ENCODE measurements around the gene PWWP2B. TPM values are rescaled to one million over a fixed set of nuclear protein-coding genes. Genes with fewer than 3 reads are reported as not detected.

The PWWP2B gene
- total RNA-seq, 1 donor from 2014 or later, result 49.4 TPM

DNA sequence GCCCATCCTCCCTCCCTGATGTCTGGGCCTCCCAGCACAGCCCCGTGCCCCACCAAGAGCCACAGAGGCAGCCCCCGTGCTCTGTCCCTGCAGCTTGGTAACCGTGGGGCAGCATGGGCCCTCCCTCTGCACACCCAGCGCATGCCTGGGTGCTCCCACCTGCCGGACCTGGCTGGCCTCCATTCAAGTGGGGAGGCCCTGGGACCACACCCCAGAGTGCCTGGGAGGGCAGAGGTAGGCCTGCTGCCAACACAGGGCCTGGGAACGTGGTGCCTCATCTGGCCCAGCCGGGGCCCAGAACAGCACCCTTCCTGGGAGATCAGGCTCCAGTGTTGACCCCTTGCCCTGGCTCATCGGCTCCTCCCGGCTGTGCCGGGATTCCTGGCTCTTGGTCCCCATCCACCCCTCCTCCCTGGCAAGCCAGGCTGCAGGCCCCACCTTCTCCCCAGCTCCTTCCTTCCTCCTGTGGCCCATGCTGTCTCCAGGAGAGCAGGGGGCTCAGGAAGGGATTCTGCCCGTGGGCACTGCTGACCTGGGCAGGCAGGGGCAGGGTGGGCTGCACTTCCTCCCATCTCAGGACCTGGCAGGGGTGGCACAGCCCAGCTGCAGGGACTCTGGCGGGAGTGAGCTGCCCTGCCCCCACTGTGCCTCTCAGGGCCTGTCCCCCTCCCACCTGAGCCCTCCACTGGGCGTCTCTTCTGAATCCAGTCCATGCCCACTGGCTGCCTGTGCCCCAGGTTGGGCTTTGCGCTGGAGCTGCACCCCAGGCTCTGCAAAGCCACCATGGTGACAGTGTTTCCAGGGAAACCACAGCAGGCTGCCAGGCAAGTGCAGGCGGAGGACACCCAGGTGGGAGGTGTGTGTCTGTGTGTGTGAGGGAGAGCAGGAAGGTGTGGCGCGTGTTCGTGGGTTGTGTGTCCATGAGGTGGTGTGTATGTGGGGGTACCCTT is 32.6 kb downstream of the PWWP2B start:
- no peak for DNase-seq
- peak overlapping the region; percentile 74 for H3K27ac Mint-ChIP-seq (ENCODE audit: unreplicated experiment)

DNA sequence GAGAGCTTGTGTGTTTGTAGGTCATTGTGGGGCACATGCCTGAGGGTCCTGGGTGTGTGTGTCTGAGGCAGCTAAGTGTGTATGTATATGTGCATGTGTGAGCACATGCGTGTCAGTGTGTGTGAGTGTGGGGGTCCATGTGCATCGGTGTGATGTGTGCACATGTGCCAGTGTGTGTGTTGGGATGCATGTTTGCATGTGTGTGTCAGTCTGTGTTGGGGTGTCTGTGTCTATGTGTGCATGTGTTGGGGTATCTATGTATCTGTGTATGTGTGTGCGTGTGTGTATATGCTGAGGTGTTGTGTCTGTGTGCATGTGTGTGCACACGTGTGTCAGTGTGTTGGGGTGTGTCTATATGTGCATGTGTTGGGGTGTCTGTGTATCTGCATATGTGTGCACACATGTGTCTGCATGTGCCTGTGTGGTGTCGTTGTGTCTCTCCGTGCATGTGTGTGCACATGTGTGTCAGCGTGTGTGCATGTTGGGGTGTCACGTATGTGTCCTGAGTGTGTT is 33.3 kb downstream of the PWWP2B start:
- H3K27me3 Mint-ChIP-seq (ENCODE audit: unreplicated experiment), result peaks cover 12% of the 10 kb centered on the region
- no peak for DNase-seq
- H3K4me3 Mint-ChIP-seq (ENCODE audit: unreplicated experiment), result peak overlapping the region; percentile 13
- peaks cover 7% of the 10 kb centered on the region for H3K36me3 Mint-ChIP-seq (ENCODE audit: unreplicated experiment)
- peaks cover 19% of the 10 kb centered on the region for H3K4me1 Mint-ChIP-seq (ENCODE audit: low read depth, unreplicated experiment)
- peak overlapping the region; percentile 74 for H3K27ac Mint-ChIP-seq (ENCODE audit: unreplicated experiment)
- peaks cover 13% of the 10 kb centered on the region for H3K9me3 Mint-ChIP-seq (ENCODE audit: unreplicated experiment)
- TF ChIP-seq, protein P1, sequence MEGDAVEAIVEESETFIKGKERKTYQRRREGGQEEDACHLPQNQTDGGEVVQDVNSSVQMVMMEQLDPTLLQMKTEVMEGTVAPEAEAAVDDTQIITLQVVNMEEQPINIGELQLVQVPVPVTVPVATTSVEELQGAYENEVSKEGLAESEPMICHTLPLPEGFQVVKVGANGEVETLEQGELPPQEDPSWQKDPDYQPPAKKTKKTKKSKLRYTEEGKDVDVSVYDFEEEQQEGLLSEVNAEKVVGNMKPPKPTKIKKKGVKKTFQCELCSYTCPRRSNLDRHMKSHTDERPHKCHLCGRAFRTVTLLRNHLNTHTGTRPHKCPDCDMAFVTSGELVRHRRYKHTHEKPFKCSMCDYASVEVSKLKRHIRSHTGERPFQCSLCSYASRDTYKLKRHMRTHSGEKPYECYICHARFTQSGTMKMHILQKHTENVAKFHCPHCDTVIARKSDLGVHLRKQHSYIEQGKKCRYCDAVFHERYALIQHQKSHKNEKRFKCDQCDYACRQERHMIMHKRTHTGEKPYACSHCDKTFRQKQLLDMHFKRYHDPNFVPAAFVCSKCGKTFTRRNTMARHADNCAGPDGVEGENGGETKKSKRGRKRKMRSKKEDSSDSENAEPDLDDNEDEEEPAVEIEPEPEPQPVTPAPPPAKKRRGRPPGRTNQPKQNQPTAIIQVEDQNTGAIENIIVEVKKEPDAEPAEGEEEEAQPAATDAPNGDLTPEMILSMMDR (IDR thresholded peaks at IDR 0.05; ENCODE audit: partially characterized antibody, unreplicated experiment), result no peak

More for the DNA sequence above, 32.6 kb downstream of the PWWP2B start:
- TF ChIP-seq, protein P1 (IDR thresholded peaks at IDR 0.05; ENCODE audit: partially characterized antibody, unreplicated experiment), result no peak
- Mint-ChIP-seq H3K36me3 (ENCODE audit: unreplicated experiment) (peaks cover 7% of the 10 kb centered on the region), H3K4me1 (ENCODE audit: low read depth, unreplicated experiment) (peaks cover 24% of the 10 kb centered on the region), H3K9me3 (ENCODE audit: unreplicated experiment) (peaks cover 17% of the 10 kb centered on the region), H3K4me3 (ENCODE audit: unreplicated experiment) (peak overlapping the region; percentile 13), H3K27me3 (ENCODE audit: unreplicated experiment) (peaks cover 15% of the 10 kb centered on the region)

DNA sequence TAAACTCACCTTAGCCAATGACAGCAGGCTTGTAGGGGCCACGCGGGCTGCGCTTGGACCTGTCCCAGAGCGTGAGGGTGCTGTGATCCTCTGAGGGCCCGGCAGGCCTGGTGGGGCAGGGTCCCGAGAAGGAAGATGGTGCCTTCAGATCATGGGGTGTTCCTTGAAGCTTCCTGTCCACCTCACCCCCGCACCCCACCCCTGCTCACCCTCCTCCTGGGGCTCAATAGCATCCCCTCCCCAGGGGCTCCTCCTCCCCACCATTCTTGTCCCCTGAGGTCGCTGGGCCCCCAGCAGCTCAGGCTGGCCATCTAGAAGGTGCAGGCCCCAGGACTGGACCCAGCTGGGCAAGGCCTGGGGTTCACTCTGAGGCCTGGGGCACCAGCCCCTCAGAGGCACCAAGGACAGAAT is 33.9 kb downstream of the PWWP2B start:
- peaks cover 10% of the 10 kb centered on the region for H3K9me3 Mint-ChIP-seq (ENCODE audit: unreplicated experiment)
- TF ChIP-seq, protein P1 (IDR thresholded peaks at IDR 0.05; ENCODE audit: partially characterized antibody, unreplicated experiment), result no peak
- no peak overlapping the region for H3K27ac Mint-ChIP-seq (ENCODE audit: unreplicated experiment)
- peaks cover 7% of the 10 kb centered on the region for H3K36me3 Mint-ChIP-seq (ENCODE audit: unreplicated experiment)
- peaks cover 14% of the 10 kb centered on the region for H3K4me1 Mint-ChIP-seq (ENCODE audit: low read depth, unreplicated experiment)
- H3K4me3 Mint-ChIP-seq (ENCODE audit: unreplicated experiment), result no peak overlapping the region
- H3K27me3 Mint-ChIP-seq (ENCODE audit: unreplicated experiment), result peaks cover 8% of the 10 kb centered on the region
- no peak for DNase-seq

DNA sequence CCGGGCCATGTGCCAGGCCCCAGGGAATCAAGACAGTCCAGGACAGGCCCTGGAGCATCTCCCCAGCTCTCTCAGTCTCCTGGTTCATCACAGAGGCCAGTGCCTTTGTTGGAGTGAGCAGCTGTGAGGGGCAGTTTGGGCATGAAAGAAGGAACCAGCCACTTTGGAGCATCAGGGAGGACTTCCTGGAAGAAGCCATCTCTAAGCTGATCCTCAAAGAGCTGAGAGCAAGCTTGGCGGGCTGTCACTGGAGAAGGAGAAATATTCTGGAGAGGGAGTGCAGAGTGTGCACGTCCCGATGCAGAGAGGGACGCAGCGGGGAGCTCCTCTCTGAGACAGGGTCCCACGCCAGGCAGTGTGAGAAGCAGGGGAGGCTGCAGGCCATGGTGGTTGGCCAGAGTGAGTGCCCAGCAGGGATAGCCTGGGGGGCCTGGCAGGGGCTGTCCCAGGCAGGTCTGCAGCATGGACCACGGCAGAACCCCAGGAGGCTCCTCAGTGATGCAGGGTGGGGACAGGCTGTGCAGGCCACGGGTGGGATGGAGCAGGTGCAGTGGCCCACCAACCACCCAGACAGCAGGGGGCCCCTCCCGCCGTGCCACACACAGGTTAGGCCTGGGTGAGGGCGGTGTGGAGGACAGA is 34.7 kb downstream of the PWWP2B start:
- Mint-ChIP-seq H3K36me3 (ENCODE audit: unreplicated experiment) (peaks cover 7% of the 10 kb centered on the region), H3K27me3 (ENCODE audit: unreplicated experiment) (peaks cover 8% of the 10 kb centered on the region), H3K4me3 (ENCODE audit: unreplicated experiment) (peak overlapping the region; percentile 56), H3K9me3 (ENCODE audit: unreplicated experiment) (peaks cover 10% of the 10 kb centered on the region), H3K4me1 (ENCODE audit: low read depth, unreplicated experiment) (peaks cover 13% of the 10 kb centered on the region), H3K27ac (ENCODE audit: unreplicated experiment) (peak overlapping the region; percentile 45)
- TF ChIP-seq, protein P1 (IDR thresholded peaks at IDR 0.05; ENCODE audit: partially characterized antibody, unreplicated experiment), result no peak
- no peak for DNase-seq

All from glutamatergic neuron (in vitro differentiated cells).